Measurements from ENCODE around the gene TRMT6.

- TF ChIP-seq CTCF (IDR thresholded peaks at IDR 0.05; ENCODE audit: borderline replicate concordance, extremely low read depth, low read length, poor library complexity, severe bottlenecking) (no peak), EZH2 (IDR thresholded peaks at IDR 0.05; ENCODE audit: borderline replicate concordance, low read depth, low read length, severe bottlenecking) (no peak)
Observed at GRCh38 chr20:5927749-5928462, 22.4 kb downstream of the TRMT6 start.
